Measurements from ENCODE around the gene LNPEP.

The LNPEP gene

GRCh38 chr5:96977228-96977627 lies 41.3 kb downstream of the LNPEP start:
- no peak for DNase-seq
- no peaks in the 10 kb centered on the region for H3K9me3 ChIP-seq
- no peaks in the 10 kb centered on the region for H3K27me3 ChIP-seq
- TF ChIP-seq, protein P1, sequence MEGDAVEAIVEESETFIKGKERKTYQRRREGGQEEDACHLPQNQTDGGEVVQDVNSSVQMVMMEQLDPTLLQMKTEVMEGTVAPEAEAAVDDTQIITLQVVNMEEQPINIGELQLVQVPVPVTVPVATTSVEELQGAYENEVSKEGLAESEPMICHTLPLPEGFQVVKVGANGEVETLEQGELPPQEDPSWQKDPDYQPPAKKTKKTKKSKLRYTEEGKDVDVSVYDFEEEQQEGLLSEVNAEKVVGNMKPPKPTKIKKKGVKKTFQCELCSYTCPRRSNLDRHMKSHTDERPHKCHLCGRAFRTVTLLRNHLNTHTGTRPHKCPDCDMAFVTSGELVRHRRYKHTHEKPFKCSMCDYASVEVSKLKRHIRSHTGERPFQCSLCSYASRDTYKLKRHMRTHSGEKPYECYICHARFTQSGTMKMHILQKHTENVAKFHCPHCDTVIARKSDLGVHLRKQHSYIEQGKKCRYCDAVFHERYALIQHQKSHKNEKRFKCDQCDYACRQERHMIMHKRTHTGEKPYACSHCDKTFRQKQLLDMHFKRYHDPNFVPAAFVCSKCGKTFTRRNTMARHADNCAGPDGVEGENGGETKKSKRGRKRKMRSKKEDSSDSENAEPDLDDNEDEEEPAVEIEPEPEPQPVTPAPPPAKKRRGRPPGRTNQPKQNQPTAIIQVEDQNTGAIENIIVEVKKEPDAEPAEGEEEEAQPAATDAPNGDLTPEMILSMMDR (IDR thresholded peaks at IDR 0.05; ENCODE audit: low read depth, low read length): no peak
- peaks cover 9% of the 10 kb centered on the region for H3K36me3 ChIP-seq
- H3K4me1 ChIP-seq: peaks cover 3% of the 10 kb centered on the region; the same call in 1 of the 2 replicates
- no peak overlapping the region for H3K4me3 ChIP-seq (ENCODE audit: low read depth, low read length)

DNA sequence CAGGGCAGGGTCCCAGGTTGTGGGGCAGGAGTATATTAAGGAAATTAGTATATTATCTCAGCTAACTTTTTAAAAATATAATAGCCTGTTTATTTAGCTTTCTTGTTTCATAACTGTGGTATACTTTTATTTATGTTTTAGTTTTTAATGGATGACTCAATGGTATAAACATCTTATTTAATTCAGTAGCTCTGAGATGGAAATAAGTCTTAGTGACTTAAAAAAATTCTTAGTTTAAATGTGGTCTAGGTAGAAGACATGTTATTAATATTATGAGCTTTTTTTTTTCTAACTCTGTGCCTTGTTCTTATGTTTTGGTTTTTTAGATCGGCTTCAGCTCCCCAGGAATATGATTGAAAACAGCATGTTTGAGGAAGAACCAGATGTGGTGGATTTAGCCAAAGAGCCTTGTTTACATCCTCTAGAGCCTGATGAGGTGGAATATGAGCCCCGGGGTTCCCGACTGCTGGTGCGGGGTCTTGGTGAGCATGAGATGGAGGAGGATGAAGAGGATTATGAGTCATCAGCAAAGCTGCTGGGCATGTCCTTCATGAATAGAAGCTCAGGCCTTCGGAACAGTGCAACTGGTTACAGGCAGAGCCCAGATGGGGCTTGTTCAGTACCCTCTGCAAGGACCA lies 43.1 kb downstream of the LNPEP start:
- TF ChIP-seq, protein P1 (IDR thresholded peaks at IDR 0.05; ENCODE audit: low read depth, low read length): no peak
- Histone ChIP-seq H3K4me1 (peaks cover 3% of the 10 kb centered on the region; the same call in 1 of the 2 replicates), H3K9me3 (no peaks in the 10 kb centered on the region), H3K27me3 (no peaks in the 10 kb centered on the region), H3K4me3 (ENCODE audit: low read depth, low read length) (no peak overlapping the region), H3K36me3 (peaks cover 9% of the 10 kb centered on the region)
- DNase-seq: no peak

DNA sequence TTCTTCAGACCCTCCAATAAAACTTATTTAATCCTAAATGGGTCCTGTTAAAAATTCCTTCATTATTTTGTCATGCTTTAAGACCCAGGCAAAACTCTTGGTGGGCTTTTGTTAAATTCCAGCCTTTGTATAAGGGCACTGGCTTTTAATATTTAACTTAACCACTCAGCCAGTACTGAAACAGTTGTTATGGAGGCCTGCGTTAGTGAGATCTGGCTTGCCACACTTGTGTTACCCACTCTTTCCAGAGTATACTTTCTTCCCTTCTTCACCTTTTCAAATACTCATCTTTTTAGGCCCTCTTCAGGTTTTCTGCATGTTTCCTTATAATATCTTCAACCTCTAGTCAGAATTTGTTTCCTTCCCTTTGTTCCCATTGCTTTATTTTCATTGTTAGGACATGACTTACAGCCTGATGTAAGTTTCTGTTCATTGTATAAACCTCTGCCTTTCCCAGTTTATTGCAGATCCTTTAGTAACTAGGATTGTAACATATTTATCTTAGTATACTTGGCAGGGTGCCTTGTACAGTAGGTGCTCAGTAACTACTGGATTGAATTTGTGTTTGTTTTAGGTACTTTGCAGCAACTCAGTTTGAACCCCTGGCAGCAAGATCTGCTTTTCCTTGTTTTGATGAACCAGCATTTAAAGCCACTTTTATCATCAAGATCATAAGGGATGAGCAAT lies 48.8 kb downstream of the LNPEP start:
- Histone ChIP-seq H3K36me3 (peaks cover 8% of the 10 kb centered on the region), H3K4me3 (ENCODE audit: low read depth, low read length) (no peak overlapping the region), H3K4me1 (no peaks in the 10 kb centered on the region), H3K9me3 (no peaks in the 10 kb centered on the region), H3K27me3 (no peaks in the 10 kb centered on the region)
- no peak for DNase-seq
- TF ChIP-seq, protein P1 (IDR thresholded peaks at IDR 0.05; ENCODE audit: low read depth, low read length): no peak

DNA sequence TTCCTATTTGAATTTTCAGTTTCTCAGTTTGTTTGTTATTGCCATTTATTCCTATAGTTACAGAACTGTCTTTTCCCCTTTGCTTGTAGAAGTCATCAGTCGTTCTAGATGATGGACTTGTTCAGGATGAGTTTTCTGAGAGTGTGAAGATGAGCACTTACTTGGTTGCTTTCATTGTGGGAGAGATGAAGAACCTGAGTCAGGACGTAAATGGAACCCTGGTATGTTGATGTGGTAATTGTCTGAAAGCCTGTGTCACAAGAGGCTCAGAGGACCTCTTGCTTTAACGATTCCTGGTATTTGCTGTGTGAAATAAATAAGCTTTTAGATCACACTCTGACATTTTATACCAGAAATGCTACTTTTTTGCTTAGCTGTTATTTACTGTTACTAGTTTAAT lies 50.6 kb downstream of the LNPEP start:
- Histone ChIP-seq H3K36me3 (peaks cover 6% of the 10 kb centered on the region; the same call in 1 of the 2 replicates), H3K4me3 (ENCODE audit: low read depth, low read length) (no peak overlapping the region), H3K27me3 (no peaks in the 10 kb centered on the region), H3K9me3 (no peaks in the 10 kb centered on the region), H3K4me1 (no peaks in the 10 kb centered on the region)
- TF ChIP-seq, protein P1 (IDR thresholded peaks at IDR 0.05; ENCODE audit: low read depth, low read length): no peak
- DNase-seq: no peak

- Histone ChIP-seq H3K9me3 (no peaks in the 10 kb centered on the region), H3K4me1 (no peaks in the 10 kb centered on the region), H3K36me3 (peaks cover 9% of the 10 kb centered on the region; the same call in 1 of the 2 replicates), H3K4me3 (ENCODE audit: low read depth, low read length) (no peak overlapping the region), H3K27me3 (no peaks in the 10 kb centered on the region)
- TF ChIP-seq, protein P1 (IDR thresholded peaks at IDR 0.05; ENCODE audit: low read depth, low read length): no peak
- DNase-seq: no peak
Measured at GRCh38 chr5:96990102-96990501, 54.2 kb downstream of the LNPEP start.

DNA sequence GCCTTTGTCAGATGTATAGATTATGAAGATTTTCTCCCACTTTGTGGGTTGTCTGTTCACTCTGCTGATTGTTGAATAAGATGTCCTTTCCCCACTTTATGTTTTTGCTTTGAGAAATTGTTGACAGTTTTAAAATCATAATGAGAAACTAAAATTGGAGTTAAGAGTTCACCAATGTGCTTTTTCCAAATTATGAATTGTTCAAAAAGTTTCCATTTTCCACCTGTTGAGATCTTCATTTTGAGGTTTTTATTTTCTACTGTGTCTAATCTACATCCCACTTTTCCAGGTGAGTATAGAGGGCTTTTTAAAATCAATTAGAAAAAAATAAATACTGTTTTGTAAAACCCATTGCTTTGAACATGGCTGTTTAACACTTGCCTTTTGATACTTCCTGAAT lies 55.8 kb downstream of the LNPEP start:
- peaks cover 7% of the 10 kb centered on the region; the same call in 1 of the 2 replicates for H3K36me3 ChIP-seq
- TF ChIP-seq, protein P1 (IDR thresholded peaks at IDR 0.05; ENCODE audit: low read depth, low read length): no peak
- no peak for DNase-seq

More for the DNA sequence above, 55.8 kb downstream of the LNPEP start:
- Histone ChIP-seq H3K9me3 (no peaks in the 10 kb centered on the region), H3K27me3 (no peaks in the 10 kb centered on the region), H3K4me1 (no peaks in the 10 kb centered on the region), H3K4me3 (ENCODE audit: low read depth, low read length) (no peak overlapping the region)
